NCI-H2107 treated with DMSO at 0.1 percent for 48 hours (cell line): ENCODE results near the gene DHRSX.
"Not testable (repeated sequence)": the region's sequence is repeated elsewhere in the genome, so short reads cannot be mapped to it uniquely, and the experiment has no call there.

Experiments used
- DNase-seq: peaks from one replicate; lab custom pipeline; 2025; ENCODE audit not compliant: unreplicated experiment; lab: John Stamatoyannopoulos, UW

The DHRSX gene

GRCh38 chrX:2498781-2499302 is 1.9 kb downstream of the DHRSX start:
- no peak for DNase-seq

GRCh38 chrX:2497961-2498780 is 2.6 kb downstream of the DHRSX start:
- DNase-seq = no peak

DNA sequence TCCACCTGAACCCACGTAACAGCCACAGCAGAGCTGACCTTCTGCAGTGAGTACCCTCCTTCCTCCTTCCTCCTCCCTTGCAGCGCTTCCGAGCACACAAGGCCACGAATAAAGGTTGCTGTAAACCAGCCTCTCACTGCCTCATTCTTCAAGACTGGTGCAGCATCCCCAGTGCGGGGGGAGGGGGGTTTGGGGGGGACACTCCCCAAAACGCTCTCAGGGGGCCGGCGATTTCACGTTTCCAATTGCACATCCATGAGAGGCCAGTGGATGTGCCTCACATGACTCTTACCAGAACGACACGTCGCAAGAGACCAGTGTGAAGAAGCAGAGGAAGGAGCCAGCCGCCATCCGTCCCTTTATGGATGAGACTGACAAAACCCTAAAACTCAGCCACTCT is 5.2 kb downstream of the DHRSX start:
- no peak for DNase-seq

GRCh38 chrX:2492531-2493218 is 8.1 kb downstream of the DHRSX start:
- no peak for DNase-seq

DNA sequence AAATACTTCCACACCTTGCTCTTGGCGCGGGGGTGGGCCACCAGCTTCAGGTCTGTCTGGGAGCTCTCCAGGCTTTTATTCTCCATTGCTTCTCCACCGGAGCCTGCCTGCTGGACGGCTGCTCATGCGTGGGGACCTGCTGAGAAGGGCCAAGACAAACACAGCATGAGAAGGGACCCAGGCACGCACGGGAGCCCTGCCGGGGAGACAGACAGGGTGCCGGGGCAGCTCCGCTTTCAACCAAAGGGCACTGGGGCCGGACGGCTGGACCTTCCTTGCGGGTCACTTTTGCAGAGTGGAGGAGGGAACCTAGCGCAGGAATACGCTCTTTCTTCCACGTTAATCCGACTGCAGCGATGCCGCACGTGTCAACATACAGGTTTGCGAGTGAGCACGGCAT is 10.1 kb downstream of the DHRSX start:
- no peak for DNase-seq

GRCh38 chrX:2489446-2490445 is 11.0 kb downstream of the DHRSX start:
- no peak for DNase-seq

DNA sequence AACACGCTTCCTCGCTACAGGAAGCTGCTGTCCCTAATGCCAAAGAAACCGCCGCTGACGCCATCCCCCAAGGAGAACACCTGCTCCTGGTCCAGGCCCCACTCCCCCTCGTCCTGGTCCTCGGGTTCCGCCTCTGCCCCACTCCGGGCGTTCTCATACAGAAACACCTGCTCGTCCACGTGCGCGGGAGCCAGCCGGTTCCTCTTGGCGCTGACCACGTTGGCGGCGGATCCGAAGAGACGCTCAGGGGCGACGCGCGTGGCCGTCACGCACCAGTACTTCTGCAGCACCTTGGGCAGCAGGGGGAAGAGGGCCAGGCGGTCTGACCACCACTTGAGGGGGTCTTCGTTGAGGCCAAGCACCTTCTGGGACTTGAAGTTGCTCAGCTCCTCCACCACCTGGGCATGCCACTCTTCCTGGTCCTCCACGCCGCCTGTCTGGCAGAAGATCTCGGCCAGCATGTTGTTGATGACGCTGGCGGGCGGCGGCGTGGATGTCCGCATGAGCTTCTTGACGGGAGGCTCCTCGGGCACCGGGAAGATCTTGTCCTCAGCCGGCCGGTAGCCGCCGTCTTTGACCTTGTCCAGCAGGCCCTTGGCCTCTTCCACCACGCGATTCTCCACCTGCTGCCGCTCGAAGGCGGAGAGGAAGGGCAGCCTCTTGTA is 12.0 kb downstream of the DHRSX start:
- no peak for DNase-seq

- DNase-seq = no peak
Measured at GRCh38 chrX:2487366-2487765, 13.4 kb downstream of the DHRSX start.

DNA sequence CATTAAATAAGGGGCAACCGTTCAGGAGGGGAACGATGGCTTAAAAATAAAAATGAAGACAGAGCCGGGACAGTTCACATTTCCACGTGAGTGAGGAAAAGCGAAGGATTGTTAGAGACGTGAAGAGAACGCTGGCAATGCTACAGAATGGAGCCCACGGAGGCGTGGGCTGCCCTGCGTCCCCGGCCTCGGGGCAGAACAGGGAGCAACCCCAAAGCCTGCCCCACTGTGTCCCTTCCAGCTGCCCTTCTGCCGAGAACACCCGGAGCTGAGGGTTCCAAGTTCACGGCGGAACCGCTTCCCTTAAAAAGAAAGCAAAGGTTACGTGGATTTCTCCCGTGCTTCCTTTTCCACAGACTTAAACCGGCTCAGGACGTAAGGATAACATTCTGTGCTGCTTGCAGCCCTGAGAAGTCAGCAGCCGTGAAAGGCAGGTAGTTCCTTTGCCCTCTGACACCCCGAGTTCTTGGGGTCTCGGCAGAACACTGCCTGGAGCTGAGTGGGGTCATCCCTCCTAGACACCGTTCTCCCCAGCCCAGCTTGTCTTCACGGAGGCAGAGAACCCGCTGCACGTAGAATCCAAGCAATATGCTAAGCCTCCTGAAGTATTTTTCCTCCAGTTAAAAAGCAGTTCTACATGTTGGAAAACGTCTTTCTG is 14.2 kb downstream of the DHRSX start:
- DNase-seq = no peak

DNA sequence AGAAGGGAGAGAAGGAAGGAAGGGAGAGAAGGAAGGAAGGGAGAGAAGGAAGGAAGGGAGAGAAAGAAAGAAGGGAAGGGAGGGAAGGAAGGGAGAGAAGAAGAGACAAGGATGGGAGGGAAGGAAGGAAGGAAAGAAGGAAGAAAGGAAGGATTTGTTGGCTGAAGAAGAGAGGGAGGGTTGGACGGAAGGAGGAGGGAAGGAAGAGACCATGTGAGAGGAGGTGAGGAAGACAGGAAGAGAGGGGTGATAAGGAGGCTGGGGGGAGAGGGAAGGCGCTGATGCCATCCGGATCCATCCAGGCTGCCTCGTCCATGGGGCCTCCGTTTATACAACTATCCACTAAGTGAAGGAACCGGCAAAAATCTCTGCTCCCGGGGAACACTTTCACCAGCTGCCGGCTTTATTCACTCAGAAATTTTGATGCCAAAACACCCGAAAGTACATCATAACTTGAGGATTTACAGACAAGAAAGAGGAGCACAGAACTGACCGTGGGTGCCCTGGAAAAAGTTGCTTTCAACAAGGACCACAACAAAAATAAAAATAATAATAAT is 14.9 kb downstream of the DHRSX start:
- DNase-seq = no peak

- DNase-seq = no peak
Measured at GRCh38 chrX:2484721-2485648, 15.8 kb downstream of the DHRSX start.

GRCh38 chrX:2484256-2484655 is 16.5 kb downstream of the DHRSX start:
- no peak for DNase-seq

DNA sequence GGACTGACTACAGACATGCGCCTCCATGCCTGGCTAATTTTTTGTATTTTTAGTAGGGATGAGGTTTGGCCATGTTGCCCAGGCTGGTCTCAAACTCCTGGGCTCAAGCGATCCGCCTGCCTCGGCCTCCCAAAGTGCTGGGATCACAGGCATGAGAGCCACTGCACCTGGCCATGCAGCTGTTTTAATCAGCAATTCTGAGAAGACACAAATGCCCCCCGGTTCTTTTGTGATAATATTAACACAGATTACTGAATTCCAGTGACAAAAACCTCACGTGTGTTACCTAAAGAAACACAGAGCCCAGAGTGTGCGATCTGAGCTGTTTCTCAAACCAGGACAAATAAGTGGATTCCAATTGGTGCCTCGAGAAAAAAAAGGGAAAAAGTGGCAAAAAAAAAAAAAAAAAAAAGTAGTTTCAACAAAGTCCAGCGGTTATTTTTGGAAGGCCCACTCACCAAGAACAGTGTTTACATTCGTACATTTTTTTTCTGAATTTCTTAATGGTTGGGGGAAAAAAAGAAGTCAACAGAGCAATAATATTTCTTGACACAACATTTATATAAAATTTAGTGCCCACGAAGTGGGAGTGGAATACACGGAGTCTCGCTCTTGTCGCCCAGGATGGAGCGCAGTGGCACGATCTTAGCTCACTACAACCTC is 17.2 kb downstream of the DHRSX start:
- no peak for DNase-seq

GRCh38 chrX:2481597-2481996 is 19.2 kb downstream of the DHRSX start:
- DNase-seq = not testable (repeated sequence)

DNA sequence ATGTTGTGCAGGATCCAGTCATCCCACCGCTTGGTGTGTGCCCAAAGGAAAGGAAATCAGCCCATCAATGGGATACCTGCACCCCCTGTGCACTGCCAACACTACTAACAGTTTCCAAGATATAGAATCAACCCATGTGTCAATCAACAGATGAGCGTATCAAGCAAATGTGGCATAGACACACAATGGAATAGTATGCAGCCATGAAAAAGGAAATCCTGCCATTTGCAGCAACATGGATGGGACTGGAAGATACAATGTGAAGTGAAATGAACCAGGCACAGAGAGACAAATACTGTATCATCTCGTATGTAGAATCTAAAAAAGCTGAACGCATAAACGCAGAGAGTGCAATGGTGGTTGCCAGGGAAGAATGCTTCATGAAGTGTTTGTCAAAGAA is 20.8 kb downstream of the DHRSX start:
- not testable (repeated sequence) for DNase-seq

DNA sequence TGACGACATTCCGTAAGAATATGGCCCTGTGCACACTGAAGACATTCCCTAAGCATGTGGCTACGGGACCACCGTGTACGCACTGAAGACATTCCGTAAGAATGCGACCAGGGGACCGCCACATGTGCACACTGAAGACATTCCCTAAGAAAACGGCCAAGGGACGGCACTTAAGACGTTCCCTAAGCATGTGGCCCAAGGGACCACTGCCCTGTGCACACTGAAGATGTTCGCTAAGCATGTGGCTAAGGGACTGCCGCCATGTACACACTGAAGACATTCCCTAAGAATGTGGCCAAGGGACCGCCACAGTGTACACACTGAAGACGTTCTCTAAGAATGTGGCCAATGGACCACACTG is 21.4 kb downstream of the DHRSX start:
- DNase-seq = no peak

DNA sequence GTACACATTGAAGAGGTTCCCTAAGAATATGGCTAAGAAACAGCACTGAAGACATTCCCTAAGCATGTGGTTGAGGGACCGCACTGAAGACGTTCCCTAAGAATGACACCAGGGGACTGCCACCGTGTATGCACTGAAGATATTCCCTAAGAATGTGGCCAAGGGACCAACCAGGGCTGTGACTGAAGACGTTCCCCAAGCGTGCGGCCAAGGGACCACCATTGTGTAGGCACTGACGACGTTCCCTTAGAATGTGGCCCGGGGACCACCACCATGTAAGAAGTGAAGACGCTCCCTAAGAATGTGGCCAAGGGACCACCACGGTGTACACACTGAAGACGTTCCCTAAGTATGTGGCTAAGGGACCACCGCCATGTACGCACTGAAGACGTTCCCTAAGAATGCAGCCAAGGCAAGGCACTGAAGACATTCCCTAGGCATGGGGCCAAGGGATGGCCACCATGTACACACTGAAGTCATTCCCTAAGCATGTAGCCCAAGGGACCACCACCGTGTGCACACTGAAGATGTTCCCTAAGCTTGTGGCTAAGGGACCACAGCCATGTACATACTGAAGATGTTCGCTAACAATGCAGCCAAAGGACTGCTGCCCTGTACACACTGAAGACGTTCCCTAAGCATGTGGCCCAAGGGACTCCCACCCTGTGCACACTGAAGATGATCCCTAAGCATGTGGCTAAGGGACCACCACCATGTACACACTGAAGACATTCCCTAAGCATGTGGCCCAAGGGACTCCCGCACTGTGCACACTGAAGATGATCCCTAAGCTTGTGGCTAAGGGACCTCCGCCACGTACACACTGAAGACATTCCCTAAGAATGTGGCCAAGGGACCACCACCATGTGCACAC is 22.0 kb downstream of the DHRSX start:
- no peak for DNase-seq
